HepG2 (cell line): ENCODE data around the gene SPON1. TPM values are rescaled to one million over a fixed set of nuclear protein-coding genes. Genes with fewer than 3 reads are reported as not detected.

Source experiments
- ATAC-seq: fragments of 200-7000 bp; cut with Tn5 transposase; 3 replicates; pipeline ENCODE4 v1.9.1; 2020; ENCODE audit warnings: mild to moderate bottlenecking, moderate library complexity
- BruUV-seq: library from RNA; stranded (reverse); fragments of 400-500 nt; replicated peaks from 2 replicates; lab custom pipeline; 2021; lab: Mats Ljungman, UMichigan
- CTCF ChIA-PET: fragments of 300-600 bp; formaldehyde crosslinking; extraction: SDS; loops from one replicate; lab custom pipeline; 2021; ENCODE audit warnings: low total read pairs, inconsistent platforms, low intra/inter-chr PET ratio; lab: Yijun Ruan, JAX
- POLR2A ChIA-PET: fragments of 350-600 bp; sonication (Branson Sonifier 250); formaldehyde crosslinking; loops from one replicate; lab custom pipeline; 2020; ENCODE audit warnings: antibody characterized with exemption, inconsistent platforms; lab: Yijun Ruan, JAX
- DNase-seq: peaks from one replicate; pipeline ENCODE4 v3.0.0-alpha.2; 2015; ENCODE audit warnings: low spot score
- FAIRE-seq: peaks from 3 replicates; lab custom pipeline; 2011; peaks lifted over from hg19 to GRCh38; lab: Jason Lieb, UNC
- H2AFZ ChIP-seq: one replicate; pipeline ENCODE4 v1.6.1; 2011; ENCODE audit warnings: low read length, inconsistent platforms
- H3K27ac ChIP-seq: fragments of 300-600 bp; 3 replicates; pipeline ENCODE4 v1.8.0; 2011; ENCODE audit warnings: mixed run types, mild to moderate bottlenecking, mixed read lengths, low read length, inconsistent platforms; ENCODE audit not compliant: insufficient read depth; ENCODE audit errors: extremely low read length
- H3K27me3 ChIP-seq, 2 experiments: fragments of 200-600 bp in 1 of 2; 2 replicates in 1 of 2; 3 replicates in 1 of 2; pipeline versions ENCODE4 v1.6.0 to v1.8.0; 2011; ENCODE audit warnings: low read length in 2 of 2, mild to moderate bottlenecking in 2 of 2, moderate library complexity in 2 of 2, inconsistent platforms in 1 of 2; ENCODE audit not compliant: insufficient read depth in 2 of 2, control insufficient read depth in 1 of 2
- H3K36me3 ChIP-seq, 2 experiments: fragments of 200-600 bp in 1 of 2; replicated peaks in 1 of 2; 2 replicates in 1 of 2; 3 replicates in 1 of 2; pipeline versions ENCODE4 v1.5.1 to v1.8.0; 2011; ENCODE audit warnings: low read length in 2 of 2, inconsistent platforms in 1 of 2; ENCODE audit not compliant: insufficient read depth in 2 of 2, control insufficient read depth in 1 of 2
- H3K4me1 ChIP-seq: 2 replicates; pipeline ENCODE4 v1.5.1; 2012; ENCODE audit warnings: low read length, inconsistent platforms; ENCODE audit not compliant: insufficient read depth
- H3K4me2 ChIP-seq: 2 replicates; pipeline ENCODE4 v1.6.0; 2011; ENCODE audit warnings: low read depth, low read length, inconsistent platforms
- H3K4me3 ChIP-seq, 3 experiments: fragments of 200-600 bp in 1 of 3; sonication (generic), shearing (Covaris generic) in 1 of 3; replicated peaks in 1 of 3; 2 replicates each; pipeline ENCODE4 v1.5.1; 2011 to 2016; ENCODE audit warnings: low read length in 3 of 3, inconsistent platforms in 2 of 3, low read depth in 2 of 3, mild to moderate bottlenecking in 2 of 3, control low read depth in 1 of 3, mixed read lengths in 1 of 3; ENCODE audit not compliant: insufficient read depth in 1 of 3
- H3K79me2 ChIP-seq: one replicate; pipeline ENCODE4 v1.6.1; 2011; ENCODE audit warnings: low read length, inconsistent platforms; ENCODE audit not compliant: insufficient read depth
- H3K9ac ChIP-seq: 2 replicates; pipeline ENCODE4 v1.6.0; 2011; ENCODE audit warnings: mild to moderate bottlenecking, low read depth, low read length, inconsistent platforms; ENCODE audit not compliant: insufficient read depth
- H3K9me3 ChIP-seq: 2 replicates; pipeline ENCODE4 v1.5.1; 2012; ENCODE audit warnings: mild to moderate bottlenecking, low read length
- H4K20me1 ChIP-seq: 2 replicates; pipeline ENCODE4 v1.6.0; 2011; ENCODE audit warnings: inconsistent platforms, mild to moderate bottlenecking, low read length, moderate library complexity; ENCODE audit not compliant: insufficient read depth
- AKAP8 ChIP-seq: sonication (generic); formaldehyde crosslinking; IDR thresholded peaks from 2 replicates; pipeline ENCODE4 v1.5.1; 2020; ENCODE audit warnings: mild to moderate bottlenecking, missing genetic modification reagents
- FOXA3 ChIP-seq: IDR thresholded peaks from 2 replicates; pipeline ENCODE4 v1.6.1; 2016; ENCODE audit warnings: missing genetic modification reagents, missing compliant biosample characterization
- FOXJ3 ChIP-seq: sonication (generic); formaldehyde crosslinking; IDR thresholded peaks from 2 replicates; pipeline ENCODE4 v1.4.0; 2020; ENCODE audit warnings: missing genetic modification reagents, mild to moderate bottlenecking, borderline replicate concordance
- HOXA3 ChIP-seq: sonication (generic); formaldehyde crosslinking; IDR thresholded peaks from 2 replicates; pipeline ENCODE4 v1.5.0; 2020; ENCODE audit warnings: missing genetic modification reagents
- IRF2 ChIP-seq: IDR thresholded peaks from 2 replicates; pipeline ENCODE4 v1.6.1; 2018; ENCODE audit warnings: missing genetic modification reagents, missing compliant biosample characterization
- KAT7 ChIP-seq: IDR thresholded peaks from 2 replicates; pipeline ENCODE4 v1.6.1; 2018; ENCODE audit warnings: borderline replicate concordance, missing compliant biosample characterization
- KDM2A ChIP-seq: sonication (generic); formaldehyde crosslinking; IDR thresholded peaks from 2 replicates; pipeline ENCODE4 v1.4.0; 2020; ENCODE audit warnings: low read depth, missing genetic modification reagents, borderline replicate concordance
- RBM22 ChIP-seq: fragments of 200-400 bp; formaldehyde crosslinking; optimal IDR thresholded peaks from 2 replicates; pipeline ENCODE3; 2017; ENCODE audit warnings: mild to moderate bottlenecking, low read length, moderate library complexity
- SCMH1 ChIP-seq: sonication (generic); formaldehyde crosslinking; IDR thresholded peaks from 2 replicates; pipeline ENCODE4 v1.9.0; 2021; ENCODE audit warnings: missing genetic modification reagents, mild to moderate bottlenecking, borderline replicate concordance
- SKI ChIP-seq: fragments of 450-650 bp; IDR thresholded peaks from one replicate; pipeline ENCODE4 v1.6.1; 2018; ENCODE audit warnings: mild to moderate bottlenecking; ENCODE audit not compliant: partially characterized antibody
- SP5 ChIP-seq: IDR thresholded peaks from 2 replicates; pipeline ENCODE4 v1.6.1; 2016; ENCODE audit warnings: low read depth, borderline replicate concordance
- TAF1 ChIP-seq: sonication (generic); formaldehyde crosslinking; IDR thresholded peaks from 2 replicates; pipeline ENCODE4 v1.4.0; 2020; ENCODE audit warnings: missing genetic modification reagents
- TCF7L2 ChIP-seq: IDR thresholded peaks from 2 replicates; pipeline ENCODE4 v1.6.1; 2011; ENCODE audit warnings: mild to moderate bottlenecking, low read depth, low read length, moderate library complexity
- ZMYM2 ChIP-seq: sonication (generic); formaldehyde crosslinking; IDR thresholded peaks from 2 replicates; pipeline ENCODE4 v1.8.0; 2022; ENCODE audit warnings: mild to moderate bottlenecking, missing genetic modification reagents
- ZNF235 ChIP-seq: sonication (generic); formaldehyde crosslinking; IDR thresholded peaks from 2 replicates; pipeline ENCODE4 v1.8.1; 2023; ENCODE audit warnings: mild to moderate bottlenecking, missing genetic modification reagents, borderline replicate concordance
- ZNF264 ChIP-seq: sonication (generic); formaldehyde crosslinking; IDR thresholded peaks from 2 replicates; pipeline ENCODE4 v1.4.0; 2020; ENCODE audit warnings: missing genetic modification reagents
- ZNF296 ChIP-seq: sonication (generic); formaldehyde crosslinking; conservative IDR thresholded peaks from 2 replicates; pipeline ENCODE4 v1.5.0; 2020; ENCODE audit warnings: mild to moderate bottlenecking, missing genetic modification reagents
- ZNF331 ChIP-seq: sonication (generic); formaldehyde crosslinking; IDR thresholded peaks from 2 replicates; pipeline ENCODE4 v1.4.0; 2020; ENCODE audit warnings: missing genetic modification reagents
- ZNF354B ChIP-seq: sonication (generic); formaldehyde crosslinking; IDR thresholded peaks from 2 replicates; pipeline ENCODE4 v1.8.0; 2022; ENCODE audit warnings: mild to moderate bottlenecking, missing genetic modification reagents
- ZNF503 ChIP-seq: sonication (generic); formaldehyde crosslinking; IDR thresholded peaks from 2 replicates; pipeline ENCODE4 v1.4.0; 2020; ENCODE audit warnings: missing genetic modification reagents
- ZNF7 ChIP-seq: IDR thresholded peaks from 2 replicates; pipeline ENCODE4 v1.6.1; 2016; ENCODE audit warnings: missing biosample characterization, missing genetic modification reagents
- ZNF75D ChIP-seq: sonication (generic); formaldehyde crosslinking; IDR thresholded peaks from 2 replicates; pipeline ENCODE4 v1.8.1; 2023; ENCODE audit warnings: missing genetic modification reagents, mild to moderate bottlenecking, borderline replicate concordance
- WGBS: methylation state at CpG from one replicate; pipeline ENCODE4 v1.1.6; 2017; ENCODE audit warnings: low lambda C conversion rate; 5-methylcytosine and 5-hydroxymethylcytosine counted together
- in situ Hi-C: cut with HindIII; loops from 2 replicates; pipeline ENCODE4 v1.10.0; 2017; ENCODE audit warnings: low pct_unique_long_range_greater_than_20kb; ENCODE audit not compliant: extremely low pct_ligation_motif_present
- intact Hi-C: fragments of 100-400 bp; cut with micrococcal nuclease; formaldehyde crosslinking; loops from one replicate; pipeline ENCODE4 v1.10.0; 2022; ENCODE audit not compliant: unreplicated experiment
- polyA plus RNA-seq, 8 experiments: library from polyadenylated mRNA; depleted of rRNA in 3 of 8; stranded (reverse) in 7 of 8; unstranded in 1 of 8; fragments of >200 nt; fragmentation: Illumina TruSeq in 4 of 8; extraction: Trizol in 4 of 8; gene quantifications; 2 replicates each; pipeline versions ENCODE4 v1.2.1 to v1.2.3, GENCODE V29; 2011 to 2016; ENCODE audit warnings: low read depth in 4 of 8, missing spikeins in 1 of 8, mixed read lengths in 1 of 8; ENCODE audit not compliant: insufficient read depth in 1 of 8
- total RNA-seq, 5 experiments: library from RNA; depleted of rRNA; stranded (reverse); fragments of >200 nt; fragmentation: Illumina TruSeq; extraction: Trizol; gene quantifications; 2 replicates each; pipeline ENCODE4 v1.2.3, GENCODE V29; 2016; ENCODE audit warnings: low read depth in 1 of 5
- TF ChIP-seq, protein P1 (sequence below): sonication (generic); formaldehyde crosslinking; IDR thresholded peaks from 2 replicates; pipeline ENCODE4 v1.4.0; 2020; ENCODE audit warnings: missing genetic modification reagents
- TF ChIP-seq, protein P2 (sequence below): IDR thresholded peaks from 2 replicates; pipeline ENCODE4 v1.6.1; 2018; ENCODE audit warnings: missing genetic modification reagents

SPON1 gene
- total and polyA plus RNA-seq, 2 of the 13 experiments (the other 11 are each of a cell fraction or from before 2014, with no cell fraction given): not detected

GRCh38 chr11:14224395-14224794 lies 261.9 kb downstream of the SPON1 start (continued):
- TF ChIP-seq ZNF296 (CRISPR knock-in tag) (no peak), KAT7 (CRISPR knock-in tag) (no peak), ZNF235 (no peak), ZNF354B (CRISPR knock-in tag) (no peak), RBM22 (no peak)

- FAIRE-seq: no peak
- no TSS peak for BruUV-seq
- TF ChIP-seq IRF2 (CRISPR knock-in tag) (no peak), ZMYM2 (CRISPR knock-in tag) (no peak), KDM2A (CRISPR knock-in tag) (no peak), FOXJ3 (CRISPR knock-in tag) (no peak), ZNF75D (CRISPR knock-in tag) (no peak), ZNF503 (CRISPR knock-in tag) (no peak), SCMH1 (CRISPR knock-in tag) (no peak), ZNF331 (CRISPR knock-in tag) (no peak), TAF1 (no peak), ZNF264 (no peak), SP5 (CRISPR knock-in tag) (no peak), HOXA3 (CRISPR knock-in tag) (no peak), FOXA3 (CRISPR knock-in tag) (no peak), ZNF7 (CRISPR knock-in tag) (no peak), SKI (no peak), TCF7L2 (no peak), AKAP8 (no peak)
- TF ChIP-seq, protein P1, sequence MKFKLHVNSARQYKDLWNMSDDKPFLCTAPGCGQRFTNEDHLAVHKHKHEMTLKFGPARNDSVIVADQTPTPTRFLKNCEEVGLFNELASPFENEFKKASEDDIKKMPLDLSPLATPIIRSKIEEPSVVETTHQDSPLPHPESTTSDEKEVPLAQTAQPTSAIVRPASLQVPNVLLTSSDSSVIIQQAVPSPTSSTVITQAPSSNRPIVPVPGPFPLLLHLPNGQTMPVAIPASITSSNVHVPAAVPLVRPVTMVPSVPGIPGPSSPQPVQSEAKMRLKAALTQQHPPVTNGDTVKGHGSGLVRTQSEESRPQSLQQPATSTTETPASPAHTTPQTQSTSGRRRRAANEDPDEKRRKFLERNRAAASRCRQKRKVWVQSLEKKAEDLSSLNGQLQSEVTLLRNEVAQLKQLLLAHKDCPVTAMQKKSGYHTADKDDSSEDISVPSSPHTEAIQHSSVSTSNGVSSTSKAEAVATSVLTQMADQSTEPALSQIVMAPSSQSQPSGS (CRISPR knock-in tag): no peak
- TF ChIP-seq, protein P2, sequence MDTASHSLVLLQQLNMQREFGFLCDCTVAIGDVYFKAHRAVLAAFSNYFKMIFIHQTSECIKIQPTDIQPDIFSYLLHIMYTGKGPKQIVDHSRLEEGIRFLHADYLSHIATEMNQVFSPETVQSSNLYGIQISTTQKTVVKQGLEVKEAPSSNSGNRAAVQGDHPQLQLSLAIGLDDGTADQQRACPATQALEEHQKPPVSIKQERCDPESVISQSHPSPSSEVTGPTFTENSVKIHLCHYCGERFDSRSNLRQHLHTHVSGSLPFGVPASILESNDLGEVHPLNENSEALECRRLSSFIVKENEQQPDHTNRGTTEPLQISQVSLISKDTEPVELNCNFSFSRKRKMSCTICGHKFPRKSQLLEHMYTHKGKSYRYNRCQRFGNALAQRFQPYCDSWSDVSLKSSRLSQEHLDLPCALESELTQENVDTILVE (CRISPR knock-in tag): no peak
Measured at GRCh38 chr11:14225666-14226065, 263.1 kb downstream of the SPON1 start.

More at GRCh38 chr11:14225666-14226065, 263.1 kb downstream of the SPON1 start:
- ATAC-seq (no peak), DNase-seq (no peak)
- Histone ChIP-seq H3K27ac (no peak overlapping the region), H4K20me1 (no peaks in the 10 kb centered on the region), H2AFZ (no peak overlapping the region), H3K9me3 (no peaks in the 10 kb centered on the region; the same call in 1 of the 2 replicates), H3K27me3 (peaks cover 0 to 28% of the 10 kb centered on the region in 2 experiments; a peak in 2 of 5 replicates), H3K9ac (no peak overlapping the region), H3K4me2 (no peak overlapping the region), H3K4me3 (no peak overlapping the region), H3K4me1 (no peaks in the 10 kb centered on the region), H3K36me3 (no peaks in the 10 kb centered on the region), H3K79me2 (no peaks in the 10 kb centered on the region)
- in situ Hi-C loops: no loop called here
- POLR2A ChIA-PET: no interaction called here
- 2% methylated on average over 4 of the region's 4 CpGs for WGBS
- intact Hi-C loops: no loop called here
- CTCF ChIA-PET: no interaction called here
